Adrenal gland (tissue), 12 donors: ENCODE measurements around the gene PZP. TPM values are rescaled to one million over a fixed set of nuclear protein-coding genes. Genes with fewer than 3 reads are reported as not detected.
"Not testable (repeated sequence)": the region's sequence is repeated elsewhere in the genome, so short reads cannot be mapped to it uniquely, and the experiment has no call there.

ENCODE experiments used
- DNase-seq, 7 donors: peaks; one replicate each; pipeline ENCODE4 v3.0.0-alpha.2; 2019 to 2020
- H3K27ac ChIP-seq, 5 donors: fragments of 200-600 bp; sonication (generic) in 4 of 5; 1 replicate in 3 of 5; 2 replicates in 2 of 5; pipeline versions ENCODE4 v1.5.1 to v1.8.0; 2016 to 2020; ENCODE audit warnings: mild to moderate bottlenecking in 1 of 5
- H3K27me3 ChIP-seq: fragments of 200-600 bp; 2 replicates; pipeline ENCODE4 v1.8.0; 2021
- H3K36me3 ChIP-seq, 2 donors: fragments of 200-600 bp; replicated peaks in 1 of 2; 1 replicate in 1 of 2; 2 replicates in 1 of 2; pipeline versions ENCODE4 v1.5.1 to v1.8.0; 2018 to 2022
- H3K4me1 ChIP-seq, 2 donors: fragments of 200-600 bp; replicated peaks in 1 of 2; 1 replicate in 1 of 2; 2 replicates in 1 of 2; pipeline versions ENCODE4 v1.5.1 to v1.8.0; 2018 to 2021
- H3K4me3 ChIP-seq, 4 donors: fragments of 200-600 bp; sonication (generic) in 3 of 4; one replicate each; pipeline ENCODE4 v1.5.1; 2016 to 2018
- H3K9me3 ChIP-seq, 3 donors: fragments of 200-600 bp; sonication (generic) in 1 of 3; replicated peaks in 1 of 3; 1 replicate in 2 of 3; 2 replicates in 1 of 3; pipeline versions ENCODE4 v1.5.1 to v1.8.0; 2016 to 2021
- POLR2A ChIP-seq, 2 donors: fragments of 450-650 bp; IDR thresholded peaks; one replicate each; pipeline ENCODE4 v1.6.1; 2017; ENCODE audit warnings: antibody characterized with exemption in 2 of 2, mild to moderate bottlenecking in 2 of 2, moderate library complexity in 1 of 2
- WGBS, 4 donors: extraction: QIAGEN DNeasy Blood & Tissue Kit in 2 of 4; methylation state at CpG; one replicate each; pipeline versions ENCODE4 v1.1.5 to v1.1.7; 2013 to 2017; 5-methylcytosine and 5-hydroxymethylcytosine counted together
- intact Hi-C, 2 donors: fragments of 100-400 bp; cut with DNase I; formaldehyde crosslinking; loops; one replicate each; pipeline versions ENCODE4 v1.14.1 to v1.15.0; 2022 to 2023
- polyA plus RNA-seq, 3 donors: library from polyadenylated mRNA; stranded (reverse); fragments of 200-250 nt in 2 of 3; fragments of 350-450 nt in 1 of 3; fragmentation: Illumina TruSeq in 1 of 3; extraction: RNeasy Lipid Tissue Mini Kit (QIAGEN cat#74804) in 1 of 3; gene quantifications; one replicate each; pipeline ENCODE4 v1.2.3, GENCODE V29; 2013 to 2014
- total RNA-seq, 9 donors: library from RNA; depleted of rRNA in 4 of 9; stranded (reverse); fragments of >200 nt in 4 of 9; fragments of 120-200 nt in 1 of 9; fragmentation: NEBNext Ultra II Directional in 1 of 9; extraction: Animal tissue kit (Norgen Biotek cat#: 25700) in 1 of 9; gene quantifications; one replicate each; pipeline versions ENCODE4 v1.1.0 to v1.2.4, GENCODE V29; 2013 to 2023
- TF ChIP-seq, protein P1 (sequence below), 6 experiments: fragments of 450-650 bp in 4 of 6; fragments of 200-600 bp in 2 of 6; sonication (generic) in 1 of 6; IDR thresholded peaks; 1 replicate in 5 of 6; 2 replicates in 1 of 6; pipeline versions ENCODE4 v1.5.1 to v1.8.0; 2016 to 2021; ENCODE audit warnings: antibody characterized with exemption in 6 of 6, mild to moderate bottlenecking in 2 of 6, moderate library complexity in 1 of 6
- donor health status: healthy with polysubstance abuse.
- donor health status: Bipolar disorder and iron deficiency.
- donor health status: DM: yes; HTN: yes; CAD: no.
- donor health status: DM: no; HTN: no; CAD: no.
- donor health status: DM: no; HTN: no; CAD: no.
- donor health status: DM: yes; HTN: yes; CAD: no.

The PZP gene
- total and polyA plus RNA-seq, 12 donors: 0.08 to 0.95 (median 0.35) TPM; not detected in 2

GRCh38 chr12:9143137-9143536 is 65.1 kb downstream of the PZP start:
- TF ChIP-seq, protein P1, sequence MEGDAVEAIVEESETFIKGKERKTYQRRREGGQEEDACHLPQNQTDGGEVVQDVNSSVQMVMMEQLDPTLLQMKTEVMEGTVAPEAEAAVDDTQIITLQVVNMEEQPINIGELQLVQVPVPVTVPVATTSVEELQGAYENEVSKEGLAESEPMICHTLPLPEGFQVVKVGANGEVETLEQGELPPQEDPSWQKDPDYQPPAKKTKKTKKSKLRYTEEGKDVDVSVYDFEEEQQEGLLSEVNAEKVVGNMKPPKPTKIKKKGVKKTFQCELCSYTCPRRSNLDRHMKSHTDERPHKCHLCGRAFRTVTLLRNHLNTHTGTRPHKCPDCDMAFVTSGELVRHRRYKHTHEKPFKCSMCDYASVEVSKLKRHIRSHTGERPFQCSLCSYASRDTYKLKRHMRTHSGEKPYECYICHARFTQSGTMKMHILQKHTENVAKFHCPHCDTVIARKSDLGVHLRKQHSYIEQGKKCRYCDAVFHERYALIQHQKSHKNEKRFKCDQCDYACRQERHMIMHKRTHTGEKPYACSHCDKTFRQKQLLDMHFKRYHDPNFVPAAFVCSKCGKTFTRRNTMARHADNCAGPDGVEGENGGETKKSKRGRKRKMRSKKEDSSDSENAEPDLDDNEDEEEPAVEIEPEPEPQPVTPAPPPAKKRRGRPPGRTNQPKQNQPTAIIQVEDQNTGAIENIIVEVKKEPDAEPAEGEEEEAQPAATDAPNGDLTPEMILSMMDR (IDR thresholded peaks at IDR 0.05): no peak
- no peaks in the 10 kb centered on the region for H3K4me1 ChIP-seq
- H3K27me3 ChIP-seq: no peaks in the 10 kb centered on the region
- DNase-seq: no peak
- 69 to 85% (median 78%) methylated on average over 2 of the region's 2 CpGs for WGBS, 4 donors
- H3K36me3 ChIP-seq: no peaks in the 10 kb centered on the region
- intact Hi-C loops: no loop called here
- H3K9me3 ChIP-seq: peaks cover 0 to 8% (median 7%) of the 10 kb centered on the region in 3 donors
- no peak overlapping the region for H3K27ac ChIP-seq
- H3K4me3 ChIP-seq: no peak overlapping the region

- H3K9me3 ChIP-seq, H3K36me3 ChIP-seq, intact Hi-C loops, H3K27ac ChIP-seq, H3K27me3 ChIP-seq, H3K4me3 ChIP-seq, DNase-seq, H3K4me1 ChIP-seq: not testable (repeated sequence)
- WGBS, 4 donors: 23 to 51% (median 42%) methylated on average over 2 of the region's 2 CpGs
These were observed 68.5 kb downstream of the PZP start for GRCh38 chr12:9139588-9140290.

GRCh38 chr12:9135903-9136310 is 72.3 kb downstream of the PZP start:
- WGBS, 4 donors: 78 to 85% (median 84%) methylated on average over 5 of the region's 5 CpGs
- Histone ChIP-seq H3K27ac (no peak overlapping the region), H3K27me3 (no peaks in the 10 kb centered on the region), H3K9me3 (no peaks in the 10 kb centered on the region), H3K36me3 (no peaks in the 10 kb centered on the region), H3K4me3 (no peak overlapping the region), H3K4me1 (no peaks in the 10 kb centered on the region)
- no peak for DNase-seq
- intact Hi-C loops: no loop called here
- TF ChIP-seq, protein P1 (IDR thresholded peaks at IDR 0.05): no peak
- TF ChIP-seq POLR2A (IDR thresholded peaks at IDR 0.05): no peak

DNA sequence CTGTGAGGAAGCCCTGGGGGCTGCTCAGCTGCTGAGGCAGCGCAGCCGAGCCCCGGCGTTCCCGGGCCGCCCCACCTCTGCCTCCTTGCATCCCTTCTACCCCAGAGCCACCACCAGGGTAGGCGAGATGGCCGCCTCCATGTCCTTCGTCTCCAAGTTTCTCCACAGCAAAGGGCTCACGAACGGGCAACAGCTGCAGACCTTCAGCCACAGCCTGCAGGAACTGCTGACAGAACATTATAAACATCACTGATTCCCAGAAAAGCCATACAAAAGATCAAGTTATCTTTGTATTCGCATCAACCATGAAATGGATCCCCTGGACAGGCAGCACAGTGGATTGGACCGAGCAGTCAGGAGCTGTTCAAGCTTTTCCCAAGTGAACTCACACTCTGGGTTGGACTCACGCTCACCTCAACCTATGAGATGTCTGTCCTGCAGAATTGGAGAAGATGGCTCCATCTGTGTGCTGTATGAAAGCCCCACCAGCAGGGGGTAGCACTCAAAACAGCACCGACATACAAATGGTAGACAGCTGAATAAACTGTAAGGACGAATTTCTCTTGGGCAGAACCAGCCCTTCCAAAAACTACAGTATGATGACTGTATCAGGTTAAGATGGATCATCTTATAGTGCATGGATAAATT is 73.1 kb downstream of the PZP start:
- Histone ChIP-seq H3K4me1 (no peaks in the 10 kb centered on the region), H3K36me3 (no peaks in the 10 kb centered on the region), H3K27ac (peak overlapping the region in 1 of 5 donors; percentile 32), H3K27me3 (no peaks in the 10 kb centered on the region), H3K9me3 (no peaks in the 10 kb centered on the region), H3K4me3 (no peak overlapping the region)
- intact Hi-C loops: no loop called here
- no peak for DNase-seq
- TF ChIP-seq POLR2A (IDR thresholded peaks at IDR 0.05): no peak
- TF ChIP-seq, protein P1 (IDR thresholded peaks at IDR 0.05): peak in 2 of 6 experiments; percentile 15 to 17
- WGBS, 4 donors: 74 to 88% (median 79%) methylated on average over 11 to 16 of the region's 16 CpGs
